H1 (cell line): ENCODE data around the gene RNF26. TPM values are rescaled to one million over a fixed set of nuclear protein-coding genes. Genes with fewer than 3 reads are reported as not detected.

Source experiments
- CTCF ChIA-PET: fragments of 300-600 bp; sonication (Branson Sonifier 250); formaldehyde crosslinking; loops from one replicate; lab custom pipeline; 2021; ENCODE audit not compliant: partially characterized antibody; lab: Charles Lee
- POLR2A ChIA-PET: fragments of 300-600 bp; sonication (Branson Sonifier 250); formaldehyde crosslinking; loops from one replicate; lab custom pipeline; 2021; ENCODE audit warnings: inconsistent platforms; ENCODE audit not compliant: partially characterized antibody; lab: Charles Lee
- DNase-seq, 2 experiments: peaks; one replicate each; pipeline versions ENCODE4 v3.0.0 to v3.0.0-alpha.2; 2010 to 2022; ENCODE audit warnings: low spot score in 2 of 2, low read depth in 1 of 2, mixed read lengths in 1 of 2
- FAIRE-seq: peaks from 2 replicates; lab custom pipeline; 2011; peaks lifted over from hg19 to GRCh38; lab: Jason Lieb, UNC
- H2AFZ ChIP-seq: 2 replicates; pipeline ENCODE4 v1.8.1; 2012; ENCODE audit warnings: low read length, inconsistent platforms
- H2AK5ac ChIP-seq: 2 replicates; pipeline ENCODE4 v1.6.1; 2013; ENCODE audit warnings: low read depth, low read length
- H2BK120ac ChIP-seq: replicated peaks from 2 replicates; pipeline ENCODE3; 2013; ENCODE audit warnings: low read depth, low read length, inconsistent platforms
- H2BK12ac ChIP-seq: 2 replicates; pipeline ENCODE4 v1.6.1; 2013; ENCODE audit warnings: low read depth, low read length
- H2BK15ac ChIP-seq: 2 replicates; pipeline ENCODE4 v1.6.1; 2013; ENCODE audit warnings: low read length
- H2BK20ac ChIP-seq: 2 replicates; pipeline ENCODE4 v1.6.1; 2013; ENCODE audit warnings: low read length
- H2BK5ac ChIP-seq: 2 replicates; pipeline ENCODE4 v1.6.1; 2013; ENCODE audit warnings: low read depth, low read length
- H3K14ac ChIP-seq: 2 replicates; pipeline ENCODE4 v1.6.1; 2013; ENCODE audit warnings: inconsistent platforms; ENCODE audit not compliant: insufficient read length
- H3K18ac ChIP-seq: 2 replicates; pipeline ENCODE4 v1.6.1; 2013; ENCODE audit warnings: low read length; ENCODE audit errors: extremely low read depth
- H3K23ac ChIP-seq: 2 replicates; pipeline ENCODE4 v1.6.1; 2013; ENCODE audit warnings: inconsistent platforms; ENCODE audit not compliant: insufficient read length
- H3K23me2 ChIP-seq: 2 replicates; pipeline ENCODE4 v1.6.1; 2013; ENCODE audit warnings: low read depth, low read length
- H3K27ac ChIP-seq: 2 replicates; pipeline ENCODE4 v1.6.1; 2011; ENCODE audit warnings: low read depth, low read length, inconsistent platforms
- H3K27me3 ChIP-seq, 4 experiments: replicated peaks in 1 of 4; 1 replicate in 1 of 4; 2 replicates in 3 of 4; pipeline versions ENCODE4 v1.6.1 to v1.8.1; 2011 to 2013; ENCODE audit warnings: low read length in 3 of 4, mild to moderate bottlenecking in 3 of 4, inconsistent platforms in 2 of 4, mixed read lengths in 2 of 4, moderate library complexity in 1 of 4; ENCODE audit not compliant: control insufficient read depth in 3 of 4, insufficient read depth in 3 of 4; ENCODE audit errors: extremely low read depth in 1 of 4
- H3K36me3 ChIP-seq, 4 experiments: 2 replicates each; pipeline versions ENCODE4 v1.6.1 to v1.8.1; 2011 to 2013; ENCODE audit warnings: mild to moderate bottlenecking in 4 of 4, low read length in 3 of 4, moderate library complexity in 2 of 4, control low read depth in 1 of 4, inconsistent platforms in 1 of 4; ENCODE audit not compliant: insufficient read depth in 4 of 4, control insufficient read depth in 2 of 4
- H3K4ac ChIP-seq: replicated peaks from 2 replicates; pipeline ENCODE3; 2013; ENCODE audit warnings: low read length, low read depth, mixed read lengths, inconsistent platforms; ENCODE audit not compliant: insufficient read length
- H3K4me1 ChIP-seq, 4 experiments: replicated peaks in 1 of 4; 1 replicate in 1 of 4; 2 replicates in 3 of 4; pipeline versions ENCODE4 v1.6.1 to v1.8.1; 2011 to 2013; ENCODE audit warnings: low read length in 3 of 4, inconsistent platforms in 2 of 4, mixed read lengths in 1 of 4; ENCODE audit not compliant: insufficient read depth in 4 of 4, control insufficient read depth in 3 of 4
- H3K4me2 ChIP-seq, 2 experiments: 2 replicates each; pipeline versions ENCODE4 v1.6.1 to v1.8.1; 2011 to 2013; ENCODE audit warnings: low read depth in 2 of 2, low read length in 2 of 2, control low read depth in 1 of 2, inconsistent platforms in 1 of 2, mild to moderate bottlenecking in 1 of 2; ENCODE audit not compliant: insufficient read depth in 1 of 2
- H3K4me3 ChIP-seq, 4 experiments: fragments of 200-600, 300-600 bp in 1 of 4; sonication (generic), shearing (Covaris generic), sonication (Bioruptor Twin) in 1 of 4; 2 replicates each; pipeline versions ENCODE4 v1.5.1 to v1.8.1; 2011 to 2016; ENCODE audit warnings: low read length in 4 of 4, low read depth in 3 of 4, control low read depth in 2 of 4, inconsistent platforms in 2 of 4, mild to moderate bottlenecking in 2 of 4, mixed read lengths in 1 of 4, moderate library complexity in 1 of 4; ENCODE audit not compliant: insufficient read depth in 2 of 4; ENCODE audit errors: extremely low read depth in 1 of 4
- H3K56ac ChIP-seq: replicated peaks from 2 replicates; pipeline ENCODE3; 2013; ENCODE audit warnings: low read depth, mild to moderate bottlenecking, mixed read lengths, low read length, inconsistent platforms; ENCODE audit not compliant: insufficient read length
- H3K79me1 ChIP-seq: 2 replicates; pipeline ENCODE4 v1.6.1; 2013; ENCODE audit warnings: low read depth, low read length, control low read depth
- H3K79me2 ChIP-seq, 2 experiments: 2 replicates each; pipeline versions ENCODE4 v1.6.1 to v1.8.1; 2012 to 2013; ENCODE audit warnings: low read length in 2 of 2, mild to moderate bottlenecking in 2 of 2, inconsistent platforms in 1 of 2; ENCODE audit not compliant: insufficient read depth in 2 of 2, control insufficient read depth in 1 of 2
- H3K9ac ChIP-seq, 4 experiments: replicated peaks in 1 of 4; 1 replicate in 1 of 4; 2 replicates in 3 of 4; pipeline versions ENCODE4 v1.6.1 to v1.8.1; 2011 to 2013; ENCODE audit warnings: low read depth in 3 of 4, low read length in 3 of 4, control low read depth in 2 of 4, mild to moderate bottlenecking in 2 of 4, moderate library complexity in 2 of 4, inconsistent platforms in 1 of 4; ENCODE audit errors: extremely low read depth in 1 of 4
- H3K9me3 ChIP-seq, 2 experiments: 2 replicates each; pipeline versions ENCODE4 v1.6.1 to v1.8.1; 2012 to 2013; ENCODE audit warnings: mild to moderate bottlenecking in 2 of 2, moderate library complexity in 2 of 2, control low read depth in 1 of 2, inconsistent platforms in 1 of 2, low read depth in 1 of 2, low read length in 1 of 2, mixed read lengths in 1 of 2; ENCODE audit not compliant: insufficient read depth in 2 of 2
- H4K20me1 ChIP-seq, 2 experiments: replicated peaks in 1 of 2; 2 replicates each; pipeline versions ENCODE3 to v1.8.1; 2011 to 2013; ENCODE audit warnings: inconsistent platforms in 2 of 2, low read length in 2 of 2, mild to moderate bottlenecking in 1 of 2; ENCODE audit not compliant: insufficient read depth in 2 of 2, control insufficient read depth in 1 of 2
- H4K5ac ChIP-seq: 2 replicates; pipeline ENCODE4 v1.6.1; 2013; ENCODE audit warnings: low read length, low read depth, mixed read lengths, inconsistent platforms; ENCODE audit not compliant: insufficient read length
- H4K8ac ChIP-seq: 2 replicates; pipeline ENCODE4 v1.8.0; 2013; ENCODE audit warnings: mild to moderate bottlenecking, moderate library complexity, low read length, inconsistent platforms; ENCODE audit not compliant: insufficient read depth; ENCODE audit errors: extremely low read depth
- H4K91ac ChIP-seq: replicated peaks from 2 replicates; pipeline ENCODE3; 2013; ENCODE audit warnings: low read length, mixed read lengths, inconsistent platforms; ENCODE audit not compliant: insufficient read length
- CHD2 ChIP-seq: IDR thresholded peaks from 2 replicates; pipeline ENCODE4 v1.6.1; 2012; ENCODE audit warnings: low read length, improper control_type of control experiment
- CTCF ChIP-seq, 3 experiments: IDR thresholded peaks; 1 replicate in 2 of 3; 2 replicates in 1 of 3; pipeline versions ENCODE4 v1.5.1 to v1.6.1; 2011; ENCODE audit warnings: low read length in 3 of 3, mild to moderate bottlenecking in 3 of 3, inconsistent platforms in 2 of 3, low read depth in 1 of 3, moderate library complexity in 1 of 3; ENCODE audit not compliant: insufficient read depth in 1 of 3; ENCODE audit errors: control extremely low read depth in 1 of 3
- HDAC6 ChIP-seq: IDR thresholded peaks from one replicate; pipeline ENCODE4 v1.7.1; 2012; ENCODE audit warnings: low read depth, mild to moderate bottlenecking, inconsistent platforms, low read length, moderate library complexity
- RBBP5 ChIP-seq: IDR thresholded peaks from 2 replicates; pipeline ENCODE4 v1.7.1; 2012; ENCODE audit warnings: low read depth, mild to moderate bottlenecking, inconsistent platforms, low read length, moderate library complexity, borderline replicate concordance
- SAP30 ChIP-seq: fragments of 300-600 bp; sonication (generic); IDR thresholded peaks from 2 replicates; pipeline ENCODE4 v1.7.1; 2012; ENCODE audit warnings: low read length, moderate library complexity, mild to moderate bottlenecking, inconsistent platforms; ENCODE audit not compliant: insufficient read depth, insufficient replicate concordance
- TAF1 ChIP-seq: IDR thresholded peaks from 2 replicates; pipeline ENCODE4 v1.6.1; 2011; ENCODE audit warnings: mild to moderate bottlenecking, low read depth, low read length
- TCF12 ChIP-seq: IDR thresholded peaks from 2 replicates; pipeline ENCODE4 v1.6.1; 2011; ENCODE audit warnings: low read depth, mild to moderate bottlenecking, low read length
- WGBS, 2 experiments: shearing (Covaris generic) in 1 of 2; methylation state at CpG; one replicate each; pipeline versions ENCODE4 v1.1.6 to v1.1.7; 2013 to 2015; ENCODE audit warnings: low lambda C conversion rate in 2 of 2, mixed read lengths in 2 of 2, inconsistent platforms in 1 of 2, low coverage in 1 of 2, missing lambda C conversion rate in 1 of 2; ENCODE audit not compliant: insufficient replicate concordance in 2 of 2, insufficient coverage in 1 of 2, insufficient read length in 1 of 2; ENCODE audit errors: extremely low coverage in 1 of 2, missing lambda C conversion rate in 1 of 2; 5-methylcytosine and 5-hydroxymethylcytosine counted together
- polyA plus RNA-seq, 7 experiments: library from polyadenylated mRNA; depleted of rRNA in 3 of 7; stranded (reverse) in 5 of 7; unstranded in 2 of 7; fragments of >200 nt in 5 of 7; fragments of 200-250 nt in 2 of 7; gene quantifications; 1 replicate in 5 of 7; 2 replicates in 1 of 7; 4 replicates in 1 of 7; pipeline versions ENCODE4 v1.2.1 to v1.2.3, GENCODE V29; 2011 to 2013; ENCODE audit warnings: missing spikeins in 2 of 7, mixed read lengths in 2 of 7
- total RNA-seq: library from RNA; stranded (reverse); fragmentation: NEBNext Ultra II Directional; extraction: Animal tissue kit (Norgen Biotek cat#: 25700); gene quantifications from 2 replicates; pipeline ENCODE4 v1.2.1, GENCODE V29; 2021

RNF26 gene
- total and polyA plus RNA-seq, 2 of the 8 experiments (the other 6 are each of a cell fraction or from before 2014, with no cell fraction given): 82.7 to 84.0 TPM

- Histone ChIP-seq H2BK12ac (no peak overlapping the region), H3K23me2 (peaks cover 3% of the 10 kb centered on the region; the same call in 1 of the 2 replicates), H2BK120ac (no peak overlapping the region), H3K4me3 (no peak overlapping the region), H3K9ac (no peak overlapping the region), H3K79me1 (peaks cover 3% of the 10 kb centered on the region), H3K4ac (no peak overlapping the region), H4K20me1 (no peaks in the 10 kb centered on the region), H3K9me3 (no peaks in the 10 kb centered on the region), H2AK5ac (no peak overlapping the region), H3K56ac (no peak overlapping the region), H4K91ac (no peak overlapping the region), H4K8ac (no peak overlapping the region), H3K18ac (no peak overlapping the region), H2AFZ (no peak overlapping the region), H3K23ac (no peak overlapping the region), H3K27ac (no peak overlapping the region), H2BK15ac (no peak overlapping the region), H3K4me2 (no peak overlapping the region), H4K5ac (no peak overlapping the region), H3K14ac (no peak overlapping the region), H3K27me3 (no peaks in the 10 kb centered on the region), H3K36me3 (no peaks in the 10 kb centered on the region), H3K4me1 (peaks cover 0 to 5% (median 3%) of the 10 kb centered on the region in 4 experiments; a peak in 5 of 7 replicates), H2BK20ac (no peak overlapping the region), H3K79me2 (peaks cover 3 to 7% of the 10 kb centered on the region in 2 experiments; a peak in 3 of 4 replicates), H2BK5ac (no peak overlapping the region)
- DNase-seq (no peak), FAIRE-seq (no peak)
- no peak for TF ChIP-seq TAF1
- no peak for TF ChIP-seq CHD2
- no peak for TF ChIP-seq RBBP5
- no peak for TF ChIP-seq SAP30
- TF ChIP-seq CTCF (IDR thresholded peaks at IDR 0.05; ENCODE audit: control extremely low read depth in 1 of 3, insufficient read depth in 1 of 3, low read depth in 1 of 3, low read length in 3 of 3): no peak
- TF ChIP-seq HDAC6: no peak
- TF ChIP-seq TCF12: no peak
- ChIA-PET POLR2A (no interaction called here), CTCF (interaction anchor here (0.6 to 20.0 kb wide), 3 partner anchors 10 to 899 kb away, joined by 3 to 415 read pairs (median 3); partner anchors contain the start of gene MCAM)
- 88% methylated on average over 1 of the region's 1 CpG; no CpG with 5 or more reads in 1 of the 2 experiments for whole genome bisulfite sequencing, 2 experiments
Measured at GRCh38 chr11:119330237-119330636, 4.1 kb upstream of the RNF26 start.
